ENCODE data around the gene CHRM1.
"Not testable (repeated sequence)": the region's sequence is repeated elsewhere in the genome, so short reads cannot be mapped to it uniquely, and the experiment has no call there.

The CHRM1 gene

GRCh38 chr11:62921201-62921572 lies at the start of gene CHRM1:
Gene CHRM1, minus strand, starts transcription at chr11:62921363. Its CDS starts 10,263 bp downstream, at chr11:62911100.
- no peak for DNase-seq

GRCh38 chr11:62965574-62965973 lies 44.4 kb upstream of the CHRM1 start:
- no peak for DNase-seq

- DNase-seq, result no peak
Measured at GRCh38 chr11:62962391-62962790, 41.2 kb upstream of the CHRM1 start.

- DNase-seq, result no peak
Measured at GRCh38 chr11:62961017-62961570, 39.9 kb upstream of the CHRM1 start.

- DNase-seq, result no peak
Measured at GRCh38 chr11:62959422-62959980, 38.3 kb upstream of the CHRM1 start.

GRCh38 chr11:62958547-62959421 lies 37.6 kb upstream of the CHRM1 start:
- DNase-seq, result no peak

- no peak for DNase-seq
Measured at GRCh38 chr11:62957147-62957546, 36.0 kb upstream of the CHRM1 start.

GRCh38 chr11:62954478-62954877 lies 33.3 kb upstream of the CHRM1 start:
- no peak for DNase-seq

GRCh38 chr11:62953811-62954210 lies 32.6 kb upstream of the CHRM1 start:
- DNase-seq, result no peak

GRCh38 chr11:62948765-62949320 lies 27.7 kb upstream of the CHRM1 start:
- DNase-seq, result no peak

GRCh38 chr11:62945538-62945937 lies 24.4 kb upstream of the CHRM1 start:
- DNase-seq, result not testable (repeated sequence)

- DNase-seq, result not testable (repeated sequence)
Measured at GRCh38 chr11:62937528-62937927, 16.4 kb upstream of the CHRM1 start.

GRCh38 chr11:62934496-62934785 lies 13.3 kb upstream of the CHRM1 start:
- DNase-seq, result no peak

- no peak for DNase-seq
Measured at GRCh38 chr11:62933750-62934495, 12.8 kb upstream of the CHRM1 start.

GRCh38 chr11:62933285-62933684 lies 12.1 kb upstream of the CHRM1 start:
- no peak for DNase-seq

- no peak for DNase-seq
Measured at GRCh38 chr11:62931499-62932278, 10.5 kb upstream of the CHRM1 start.

GRCh38 chr11:62930666-62931065 lies 9.5 kb upstream of the CHRM1 start:
- DNase-seq, result no peak

GRCh38 chr11:62930157-62930556 lies 9.0 kb upstream of the CHRM1 start:
- no peak for DNase-seq

- DNase-seq, result no peak
Measured at GRCh38 chr11:62928011-62928410, 6.8 kb upstream of the CHRM1 start.

GRCh38 chr11:62926680-62927455 lies 5.7 kb upstream of the CHRM1 start:
- DNase-seq, result no peak
